Fibroblast of lung (primary cell): ENCODE data around the gene MST1R. TPM values are rescaled to one million over a fixed set of nuclear protein-coding genes. Genes with fewer than 3 reads are reported as not detected.

ENCODE experiments used
- DNase-seq, 2 donors: peaks; one replicate each; pipeline versions ENCODE4 v3.0.0 to v3.0.0-alpha.2; 2010; ENCODE audit warnings: low read depth in 2 of 2
- H2AFZ ChIP-seq: 2 replicates; pipeline ENCODE4 v1.5.1; 2012; ENCODE audit warnings: low read length, control low read depth, inconsistent platforms
- H3K27ac ChIP-seq: 2 replicates; pipeline ENCODE4 v1.5.1; 2011; ENCODE audit warnings: low read length, control low read depth; ENCODE audit not compliant: insufficient read depth
- H3K27me3 ChIP-seq: 2 replicates; pipeline ENCODE4 v1.5.1; 2011; ENCODE audit warnings: mild to moderate bottlenecking, low read length; ENCODE audit not compliant: control insufficient read depth, insufficient read depth
- H3K36me3 ChIP-seq: 2 replicates; pipeline ENCODE4 v1.5.1; 2011; ENCODE audit warnings: low read length; ENCODE audit not compliant: control insufficient read depth, insufficient read depth
- H3K4me1 ChIP-seq: 2 replicates; pipeline ENCODE4 v1.5.1; 2011; ENCODE audit warnings: low read length; ENCODE audit not compliant: control insufficient read depth, insufficient read depth; ENCODE audit errors: extremely low read depth
- H3K4me2 ChIP-seq: 2 replicates; pipeline ENCODE4 v1.5.1; 2011; ENCODE audit warnings: low read length, control low read depth; ENCODE audit not compliant: insufficient read depth; ENCODE audit errors: extremely low read depth
- H3K4me3 ChIP-seq, 4 experiments: fragments of 200-600 bp in 1 of 4; sonication (generic) in 1 of 4; replicated peaks in 1 of 4; 2 replicates each; pipeline ENCODE4 v1.5.1; 2011 to 2016; ENCODE audit warnings: low read length in 4 of 4, low read depth in 3 of 4, mild to moderate bottlenecking in 3 of 4, control low read depth in 2 of 4, inconsistent platforms in 1 of 4, mixed read lengths in 1 of 4; ENCODE audit not compliant: insufficient read depth in 1 of 4; ENCODE audit errors: control extremely low read depth in 1 of 4
- H3K79me2 ChIP-seq: 2 replicates; pipeline ENCODE4 v1.5.1; 2012; ENCODE audit warnings: mild to moderate bottlenecking, low read length, inconsistent platforms; ENCODE audit not compliant: control insufficient read depth, insufficient read depth
- H3K9ac ChIP-seq: 2 replicates; pipeline ENCODE4 v1.5.1; 2011; ENCODE audit warnings: mild to moderate bottlenecking, low read length, control low read depth; ENCODE audit not compliant: insufficient read depth
- H3K9me3 ChIP-seq: 2 replicates; pipeline ENCODE4 v1.5.1; 2012; ENCODE audit warnings: low read depth, low read length; ENCODE audit not compliant: control insufficient read depth, insufficient read depth
- H4K20me1 ChIP-seq: 2 replicates; pipeline ENCODE4 v1.5.1; 2011; ENCODE audit warnings: low read length; ENCODE audit not compliant: control insufficient read depth, insufficient read depth; ENCODE audit errors: extremely low read depth
- EZH2 ChIP-seq: IDR thresholded peaks from 2 replicates; pipeline ENCODE4 v1.5.1; 2012; ENCODE audit warnings: low read length, control low read depth, mild to moderate bottlenecking; ENCODE audit errors: missing control alignments
- polyA plus RNA-seq, 2 donors: library from polyadenylated mRNA; depleted of rRNA in 1 of 2; stranded (reverse) in 1 of 2; unstranded in 1 of 2; fragments of >200 nt; gene quantifications; 2 replicates each; pipeline ENCODE4 v1.2.1, GENCODE V29; 2011 to 2012; ENCODE audit warnings: missing spikeins in 1 of 2
- total RNA-seq: library from RNA; depleted of rRNA; stranded (reverse); fragments of >200 nt; gene quantifications from 2 replicates; pipeline ENCODE4 v1.2.1, GENCODE V29; 2014
- TF ChIP-seq, protein P1 (sequence below), 2 donors: IDR thresholded peaks in 1 of 2; conservative IDR thresholded peaks in 1 of 2; 1 replicate in 1 of 2; 2 replicates in 1 of 2; pipeline ENCODE4 v1.5.1; 2011 to 2012; ENCODE audit warnings: low read length in 2 of 2, control low read depth in 1 of 2, inconsistent platforms in 1 of 2, low read depth in 1 of 2, mild to moderate bottlenecking in 1 of 2

Gene MST1R
- total and polyA plus RNA-seq, 2 donors (not counting 1 experiment from before 2014, with no cell fraction given): 0.52 to 3.0 TPM

DNA sequence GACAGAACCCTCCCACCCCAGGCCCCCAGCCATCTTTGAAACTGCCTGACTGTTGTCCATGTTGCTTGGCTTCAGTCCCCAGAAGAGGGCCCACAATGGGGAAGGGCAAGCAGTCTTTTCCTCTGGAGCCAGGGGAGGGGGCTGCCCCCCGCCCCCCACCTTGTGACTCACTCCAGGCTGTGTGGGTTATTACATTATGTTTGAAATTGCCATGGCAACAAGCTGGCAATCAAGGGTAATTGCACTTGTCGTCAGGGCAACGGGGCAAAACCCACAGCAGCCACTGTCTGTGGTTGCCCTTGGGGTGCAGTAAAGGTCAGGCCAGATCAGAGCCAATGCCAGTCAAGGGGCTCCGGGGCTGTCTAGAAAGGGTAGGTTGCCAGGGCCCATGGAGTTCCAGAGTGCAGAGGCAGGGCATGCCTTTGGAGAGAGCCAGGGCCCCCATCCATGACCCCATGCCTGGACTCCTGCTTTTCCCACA is 30.8 kb downstream of the MST1R start:
- no peak overlapping the region for H3K4me3 ChIP-seq
- no peak overlapping the region for H3K4me2 ChIP-seq
- H3K4me1 ChIP-seq: no peaks in the 10 kb centered on the region
- no peaks in the 10 kb centered on the region for H3K36me3 ChIP-seq
- H3K27ac ChIP-seq: no peak overlapping the region
- TF ChIP-seq, protein P1, sequence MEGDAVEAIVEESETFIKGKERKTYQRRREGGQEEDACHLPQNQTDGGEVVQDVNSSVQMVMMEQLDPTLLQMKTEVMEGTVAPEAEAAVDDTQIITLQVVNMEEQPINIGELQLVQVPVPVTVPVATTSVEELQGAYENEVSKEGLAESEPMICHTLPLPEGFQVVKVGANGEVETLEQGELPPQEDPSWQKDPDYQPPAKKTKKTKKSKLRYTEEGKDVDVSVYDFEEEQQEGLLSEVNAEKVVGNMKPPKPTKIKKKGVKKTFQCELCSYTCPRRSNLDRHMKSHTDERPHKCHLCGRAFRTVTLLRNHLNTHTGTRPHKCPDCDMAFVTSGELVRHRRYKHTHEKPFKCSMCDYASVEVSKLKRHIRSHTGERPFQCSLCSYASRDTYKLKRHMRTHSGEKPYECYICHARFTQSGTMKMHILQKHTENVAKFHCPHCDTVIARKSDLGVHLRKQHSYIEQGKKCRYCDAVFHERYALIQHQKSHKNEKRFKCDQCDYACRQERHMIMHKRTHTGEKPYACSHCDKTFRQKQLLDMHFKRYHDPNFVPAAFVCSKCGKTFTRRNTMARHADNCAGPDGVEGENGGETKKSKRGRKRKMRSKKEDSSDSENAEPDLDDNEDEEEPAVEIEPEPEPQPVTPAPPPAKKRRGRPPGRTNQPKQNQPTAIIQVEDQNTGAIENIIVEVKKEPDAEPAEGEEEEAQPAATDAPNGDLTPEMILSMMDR (conservative IDR thresholded peaks at IDR 0.05 in 1 of 2, IDR thresholded peaks at IDR 0.05 in 1 of 2; ENCODE audit: low read depth in 1 of 2, low read length in 2 of 2): no peak
- no peak for TF ChIP-seq EZH2
- DNase-seq: no peak
- peaks cover 35% of the 10 kb centered on the region for H3K27me3 ChIP-seq
- H3K79me2 ChIP-seq: no peaks in the 10 kb centered on the region
- no peak overlapping the region for H2AFZ ChIP-seq
- H3K9me3 ChIP-seq: no peaks in the 10 kb centered on the region
- H4K20me1 ChIP-seq: no peaks in the 10 kb centered on the region
- no peak overlapping the region for H3K9ac ChIP-seq

DNA sequence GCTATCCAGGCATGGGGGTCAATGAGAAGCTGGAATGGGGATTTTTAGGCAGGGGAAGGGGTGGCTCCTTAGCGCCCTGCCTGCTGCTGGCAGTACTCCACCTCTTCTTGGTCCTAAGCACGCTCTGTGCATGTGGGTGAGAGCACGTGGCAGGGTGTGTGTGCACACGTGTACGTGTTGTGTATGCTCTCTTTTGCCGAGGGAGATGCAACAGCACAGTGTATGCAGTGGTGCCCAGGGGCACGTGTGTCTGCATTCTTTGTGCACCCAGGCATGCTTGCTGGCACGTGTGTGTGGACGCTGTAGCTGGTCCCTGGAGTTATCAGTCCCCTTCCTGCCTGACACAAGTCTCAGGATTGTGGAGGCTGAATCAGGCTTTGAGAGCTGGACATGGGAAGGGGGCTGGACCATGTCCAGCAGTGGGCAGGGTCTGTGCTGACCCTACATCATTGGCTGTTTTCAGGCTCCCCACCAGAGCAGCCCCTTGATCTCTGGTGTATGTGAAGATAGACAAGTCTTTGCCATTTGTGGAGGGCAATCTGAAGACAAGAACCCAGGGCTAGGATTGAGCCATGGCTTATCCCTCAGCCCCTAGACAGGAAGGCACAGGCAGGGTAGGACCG is 32.0 kb downstream of the MST1R start:
- no peak for DNase-seq
- TF ChIP-seq, protein P1 (conservative IDR thresholded peaks at IDR 0.05 in 1 of 2, IDR thresholded peaks at IDR 0.05 in 1 of 2; ENCODE audit: low read depth in 1 of 2, low read length in 2 of 2): no peak
- no peak for TF ChIP-seq EZH2
- no peak overlapping the region for H3K4me2 ChIP-seq

DNA sequence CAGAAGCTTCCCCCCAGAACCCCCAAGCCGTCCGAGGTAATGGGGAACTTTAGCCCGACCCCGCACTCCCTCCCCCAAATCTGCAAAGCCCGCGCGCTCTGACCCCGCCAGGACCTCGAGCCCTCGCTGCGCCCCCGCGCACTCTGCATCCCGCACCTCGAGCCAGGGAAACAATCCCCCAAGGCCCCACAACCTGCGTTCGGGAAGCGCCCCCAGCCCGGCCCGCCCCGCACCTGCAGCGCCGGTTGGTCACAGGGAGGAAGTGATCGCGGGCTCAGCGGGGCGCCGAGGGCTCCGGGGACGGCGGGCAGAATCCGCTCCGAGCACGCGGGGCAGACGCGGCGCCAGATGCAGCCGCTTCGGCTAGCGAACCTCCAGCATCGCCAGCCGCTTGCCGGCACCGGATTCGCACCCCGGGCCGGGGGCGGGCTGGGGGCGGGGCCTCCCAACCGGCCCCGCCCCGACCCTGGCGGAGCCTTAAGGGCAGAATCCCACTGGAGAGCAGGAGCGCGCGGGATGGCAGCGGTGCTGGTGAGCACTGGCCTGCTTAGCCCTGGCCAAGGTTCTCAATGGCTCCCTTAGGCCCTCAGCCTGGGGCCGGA is 34.0 kb downstream of the MST1R start, which contains the start of gene CAMKV:
Gene CAMKV, minus strand, starts transcription at position 382 of the 602 bp plus-strand sequence. CDS start 7,518 bp downstream, outside the sequence.
- no peaks in the 10 kb centered on the region for H3K4me1 ChIP-seq
- peaks cover 45% of the 10 kb centered on the region for H3K27me3 ChIP-seq
- no peak for TF ChIP-seq EZH2
- TF ChIP-seq, protein P1 (conservative IDR thresholded peaks at IDR 0.05 in 1 of 2, IDR thresholded peaks at IDR 0.05 in 1 of 2; ENCODE audit: low read depth in 1 of 2, low read length in 2 of 2): no peak
- peak within 1 kb of the TSS in 1 of 4 experiments; percentile 25 for H3K4me3 ChIP-seq
- H2AFZ ChIP-seq: no peak within 1 kb of the TSS
- no peaks in the 10 kb centered on the region for H3K9me3 ChIP-seq
- no peak within 1 kb of the TSS for H3K27ac ChIP-seq
- no peaks in the 10 kb centered on the region for H3K79me2 ChIP-seq
- DNase-seq: no peak
- no peaks in the 10 kb centered on the region for H3K36me3 ChIP-seq
- H3K9ac ChIP-seq: no peak within 1 kb of the TSS
- H4K20me1 ChIP-seq: no peaks in the 10 kb centered on the region
- no peak within 1 kb of the TSS for H3K4me2 ChIP-seq

More for the DNA sequence above, 32.0 kb downstream of the MST1R start:
- Histone ChIP-seq H3K27me3 (peaks cover 35% of the 10 kb centered on the region), H3K27ac (no peak overlapping the region), H3K4me3 (no peak overlapping the region), H3K9me3 (no peaks in the 10 kb centered on the region), H4K20me1 (no peaks in the 10 kb centered on the region), H3K79me2 (no peaks in the 10 kb centered on the region), H3K36me3 (no peaks in the 10 kb centered on the region), H3K9ac (no peak overlapping the region), H3K4me1 (no peaks in the 10 kb centered on the region), H2AFZ (no peak overlapping the region)
